Fibroblast of skin of back (primary cell): Measurements from ENCODE around the gene CIC.

Experiments
- DNase-seq: peaks from one replicate; pipeline ENCODE4 v3.0.0-alpha.2; 2013

Gene CIC

GRCh38 chr19:42244347-42245220 is 24.5 kb upstream of the CIC start:
- DNase-seq = peak; percentile 95

GRCh38 chr19:42245231-42245630 is 23.8 kb upstream of the CIC start:
- no peak for DNase-seq

DNA sequence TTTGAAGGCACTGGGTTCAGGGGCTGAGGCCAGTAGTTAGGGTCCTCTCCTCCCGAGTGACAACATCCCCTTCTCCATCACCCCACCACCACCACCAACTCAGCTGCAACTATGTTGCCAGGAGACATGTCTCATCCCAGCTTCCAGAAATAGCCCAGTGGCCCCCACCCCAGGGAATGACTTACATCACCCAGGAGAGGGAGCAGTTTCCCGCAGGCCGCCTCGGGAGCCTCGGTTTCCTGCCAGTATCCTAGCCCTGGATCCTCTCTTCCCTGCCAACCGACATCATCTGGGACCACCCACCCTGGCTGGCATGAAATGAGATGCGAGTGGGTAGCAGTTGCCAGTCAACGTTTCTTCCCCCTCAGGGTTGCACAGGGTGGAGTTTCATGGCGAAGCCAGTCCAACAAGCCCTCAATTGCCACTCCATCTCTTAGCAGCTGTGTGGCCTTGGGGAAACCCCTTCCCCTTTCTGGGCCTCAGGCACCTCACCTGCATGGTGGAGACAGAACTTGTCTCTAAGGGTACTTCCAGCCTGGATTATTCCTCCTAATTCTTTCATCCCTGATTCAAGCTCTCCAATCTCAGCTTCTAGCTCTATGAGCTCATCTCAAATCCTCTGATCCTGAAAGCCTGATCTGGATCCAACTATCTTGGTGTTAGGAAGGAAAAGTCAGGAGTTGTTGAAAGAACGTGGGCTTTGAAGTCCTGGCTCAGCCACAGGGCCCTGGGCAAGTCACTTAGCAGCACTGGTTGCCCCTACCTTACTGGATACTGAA is 22.7 kb upstream of the CIC start:
- DNase-seq = peak; percentile 86

- peak; percentile 59 for DNase-seq
Measured at GRCh38 chr19:42246922-42247639, 22.0 kb upstream of the CIC start.

DNA sequence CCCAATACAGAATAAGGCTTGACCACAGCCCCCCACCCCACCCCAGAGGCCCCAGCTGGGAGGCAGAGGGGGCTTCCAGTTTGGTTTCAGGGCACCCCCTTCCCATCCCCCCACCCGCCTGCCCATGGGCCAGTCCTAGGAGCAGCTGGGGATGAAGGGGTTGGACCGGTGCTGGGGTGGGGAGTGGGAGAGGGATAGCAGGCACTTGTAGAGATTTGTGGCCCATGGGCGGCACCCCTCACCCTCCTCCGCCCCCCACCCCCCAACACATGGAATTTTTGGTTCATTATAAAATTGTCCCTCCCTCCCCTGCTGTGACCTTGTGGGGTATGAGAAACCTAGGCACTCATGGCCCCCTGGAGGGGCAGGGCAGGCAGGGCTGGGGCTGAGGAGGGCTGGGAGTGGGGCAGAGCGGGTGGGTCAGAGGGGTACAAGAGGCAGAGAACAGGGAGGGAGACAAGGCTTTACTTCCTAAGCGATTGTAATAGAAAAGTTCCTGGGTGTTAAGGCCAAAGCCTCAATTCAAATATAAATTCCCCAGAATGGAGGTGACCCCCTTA is 21.3 kb upstream of the CIC start:
- no peak for DNase-seq

DNA sequence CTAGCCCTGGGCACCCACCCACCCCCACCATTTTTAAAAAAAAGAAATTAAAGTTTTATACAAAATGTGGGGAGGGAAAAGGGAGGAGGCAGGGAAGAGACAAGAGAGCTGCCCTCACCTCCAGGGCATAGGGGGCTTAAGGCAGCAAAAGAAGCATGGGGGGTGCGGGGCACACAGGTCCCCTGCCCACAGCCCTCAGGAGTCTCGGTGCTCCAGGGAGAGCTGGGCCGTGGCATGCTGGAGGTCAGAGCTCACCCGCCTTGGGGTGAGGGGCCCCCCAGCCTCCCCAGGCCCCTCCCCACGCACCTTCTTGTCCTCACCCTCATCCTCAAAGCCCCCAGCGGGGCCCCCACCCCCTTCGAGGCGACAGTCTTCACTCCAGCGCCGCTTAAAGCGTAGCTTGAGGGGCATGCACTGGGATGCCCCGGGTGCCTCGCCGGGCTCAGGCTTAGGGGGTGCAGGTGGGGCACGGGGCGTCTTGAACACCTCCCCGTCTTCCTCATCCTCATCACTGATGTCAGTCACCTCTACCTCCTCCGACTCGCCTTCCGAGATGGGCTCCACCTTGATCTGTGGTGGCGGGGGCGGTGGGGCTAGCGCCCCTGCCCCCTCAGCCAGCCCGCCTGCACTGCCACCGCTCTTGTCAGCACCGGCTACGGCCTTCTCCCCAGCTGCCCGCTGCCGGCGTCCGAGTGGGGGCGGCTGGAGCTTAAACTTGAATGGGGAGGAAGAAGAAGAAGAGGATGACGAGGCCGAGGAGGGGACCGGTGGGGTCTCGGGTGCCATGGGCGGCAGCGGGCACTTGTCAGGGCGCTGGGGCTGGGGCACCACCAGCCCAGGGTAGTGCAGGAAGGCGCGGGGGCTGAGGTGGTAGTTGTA is 20.5 kb upstream of the CIC start:
- DNase-seq = no peak

GRCh38 chr19:42249149-42249750 is 19.8 kb upstream of the CIC start:
- no peak for DNase-seq

DNA sequence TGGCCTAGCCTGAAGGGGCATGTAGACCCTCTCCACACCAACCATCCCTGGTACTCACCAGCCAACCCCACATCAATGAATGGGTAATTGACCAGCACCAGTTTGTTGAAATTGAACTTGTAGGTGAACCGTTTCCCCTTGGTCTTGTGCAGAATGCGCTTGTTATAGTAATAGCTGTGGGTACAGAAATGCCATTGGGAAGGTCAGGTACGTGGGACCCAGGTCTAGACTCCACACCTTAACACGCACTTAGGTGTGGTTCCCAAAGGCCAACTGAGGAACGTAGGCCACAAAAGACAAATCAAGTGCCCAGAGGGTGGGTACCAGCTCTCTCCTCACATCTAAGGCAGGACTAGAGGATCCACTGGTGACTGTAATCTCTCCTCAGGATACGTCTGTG is 19.3 kb upstream of the CIC start:
- no peak for DNase-seq

DNA sequence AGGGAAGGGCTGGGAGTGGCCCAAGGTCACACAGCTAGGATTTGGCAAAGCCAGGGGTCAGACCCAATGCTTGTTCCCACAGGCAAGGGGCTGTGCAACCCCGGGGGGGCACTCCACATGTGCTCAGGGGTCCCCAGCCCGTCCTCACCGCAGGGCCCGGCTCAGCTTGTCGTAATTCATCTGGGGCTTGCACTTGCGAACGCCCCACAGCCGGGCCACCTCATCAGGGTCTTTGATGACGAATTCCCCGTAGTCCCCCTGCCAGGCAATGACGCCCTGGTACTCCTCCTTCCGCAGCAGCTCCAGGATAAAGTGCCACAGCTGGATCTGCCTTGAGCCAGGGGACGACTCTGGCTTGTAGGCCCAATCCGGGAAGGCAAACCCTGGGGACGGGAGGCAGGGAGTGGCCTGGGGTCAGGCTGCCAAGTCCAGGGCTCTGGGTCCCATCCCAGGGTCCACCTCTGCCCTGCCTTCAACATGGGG is 18.8 kb upstream of the CIC start:
- no peak for DNase-seq

DNA sequence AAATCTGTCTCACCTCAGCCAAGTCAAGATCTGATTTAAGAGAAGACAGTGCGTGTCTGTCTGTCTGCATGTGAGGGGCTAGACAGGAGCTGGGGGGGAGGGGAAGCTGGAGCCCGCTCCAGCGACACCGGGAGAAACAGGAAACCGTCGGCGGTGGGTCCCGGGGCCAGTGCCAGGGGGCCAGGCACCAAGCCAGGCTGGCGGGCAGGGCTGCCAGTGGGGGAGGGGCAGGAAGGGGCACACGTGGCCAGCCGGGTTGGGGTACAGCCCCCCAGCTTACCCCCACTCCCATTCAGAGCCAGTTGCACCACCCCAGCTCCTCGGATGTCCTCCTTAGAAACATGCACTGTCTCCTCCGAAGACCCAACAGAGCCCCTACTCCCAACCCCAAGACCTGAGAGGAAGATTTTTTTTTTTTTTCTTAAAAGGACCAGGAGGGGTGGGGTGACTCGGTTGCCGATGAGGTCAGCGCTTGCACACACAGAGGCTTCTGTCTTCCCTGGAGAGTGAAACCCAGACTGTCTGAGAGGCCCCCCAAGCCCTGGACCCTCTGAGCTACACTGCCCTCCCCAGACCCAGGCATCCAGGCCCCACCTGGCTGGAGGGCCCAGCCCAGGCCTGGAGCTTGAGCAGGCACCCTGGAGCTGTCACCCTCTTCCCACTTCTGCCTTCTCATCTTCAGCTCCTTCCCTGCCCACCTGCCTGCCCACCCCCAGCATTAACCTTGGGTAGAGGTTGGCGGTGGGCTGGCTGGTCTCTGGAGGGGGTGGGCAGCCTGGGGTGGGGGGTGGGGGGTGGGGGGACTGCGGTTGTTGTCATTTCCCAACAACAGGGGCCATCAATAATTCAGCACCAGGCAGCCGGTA is 18.2 kb upstream of the CIC start:
- peak; percentile 58 for DNase-seq

- DNase-seq = no peak
Measured at GRCh38 chr19:42251572-42252358, 17.3 kb upstream of the CIC start.

GRCh38 chr19:42252365-42253244 is 16.4 kb upstream of the CIC start:
- no peak for DNase-seq

- DNase-seq = peak; percentile 69
Measured at GRCh38 chr19:42253245-42254088, 15.6 kb upstream of the CIC start.

DNA sequence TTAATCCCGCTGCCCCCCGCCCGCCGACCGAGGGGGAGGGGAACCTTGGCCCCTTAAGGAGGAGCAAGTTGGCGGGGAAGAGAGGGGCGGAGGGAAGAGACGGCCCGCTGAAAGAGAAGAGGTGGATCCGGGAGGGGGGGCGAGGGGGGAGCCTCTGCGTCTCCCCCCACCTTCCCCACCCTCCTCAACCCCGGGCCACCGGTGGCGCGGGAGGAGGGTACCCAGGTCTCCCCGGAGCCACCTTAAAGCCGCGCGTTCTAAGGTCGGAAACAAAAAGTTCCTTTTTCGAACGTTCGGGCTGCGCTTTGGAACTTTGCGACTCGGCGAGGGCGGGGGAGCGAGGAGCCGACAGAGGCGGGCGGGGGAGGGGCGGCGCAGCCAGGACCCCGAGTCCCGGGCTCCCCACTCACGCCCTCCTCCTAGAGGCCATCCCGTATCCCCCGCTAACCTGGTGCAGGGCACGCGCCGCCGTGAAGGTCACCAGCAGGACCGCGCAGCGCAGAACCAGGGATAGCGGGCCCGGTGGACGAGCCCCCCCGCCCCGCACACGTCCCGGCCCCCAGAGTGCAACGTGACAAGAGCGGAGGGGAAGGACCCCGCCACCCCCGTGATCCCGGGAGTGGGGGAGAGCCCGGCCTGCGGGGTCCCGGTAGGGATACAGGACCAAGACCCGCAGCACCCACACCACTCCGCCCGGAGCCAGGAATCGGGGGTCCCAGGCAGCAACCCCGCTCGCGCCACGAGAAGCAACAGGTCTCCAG is 14.8 kb upstream of the CIC start:
- DNase-seq = peak; percentile 74

DNA sequence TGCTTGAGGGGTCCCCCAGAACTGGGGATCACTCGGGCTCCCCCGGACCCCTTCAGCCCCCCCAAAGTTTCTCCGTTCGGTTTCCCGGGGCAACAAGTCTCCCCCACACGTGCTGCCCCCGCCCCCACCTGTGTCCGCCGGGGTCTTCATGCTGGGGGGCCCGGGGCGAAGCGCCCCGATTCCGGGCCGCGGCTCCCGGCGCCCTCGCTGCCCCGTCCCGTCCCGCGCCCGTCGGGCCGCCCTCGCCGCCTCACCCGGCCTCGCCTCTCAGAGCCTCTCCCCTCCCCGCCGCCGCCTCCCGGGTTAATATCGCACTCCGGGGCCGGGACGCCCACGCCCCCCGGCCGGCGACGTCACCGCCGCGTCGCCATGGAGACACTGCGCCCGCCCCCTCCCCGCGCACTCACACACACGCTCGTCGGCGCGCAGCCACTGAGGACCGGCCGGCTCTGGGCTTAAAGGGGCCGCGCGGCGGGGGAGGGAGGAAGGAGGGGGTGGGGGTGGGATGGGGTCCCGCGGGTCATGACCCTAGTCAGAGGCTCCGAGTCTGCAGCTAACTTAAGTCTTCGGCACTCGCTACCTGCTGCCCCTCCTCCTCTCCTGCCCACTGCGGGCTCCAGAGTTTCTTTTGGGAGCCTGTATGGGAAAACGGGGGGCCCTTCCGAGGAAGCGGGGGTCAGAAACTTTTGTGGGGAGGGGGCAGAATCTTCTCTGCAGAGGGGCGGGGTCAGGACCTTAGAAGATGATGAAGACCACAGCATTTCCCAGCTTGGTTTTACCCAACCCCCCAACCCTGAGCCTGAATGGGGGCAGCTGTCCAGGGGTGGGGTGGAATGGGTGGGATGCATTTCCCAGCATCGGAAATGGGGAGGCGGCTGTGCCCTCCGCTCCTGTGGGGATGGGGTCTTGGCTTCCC is 13.9 kb upstream of the CIC start, which contains the start of gene ERF:
ERF (minus strand) TSS at position 279 of the 916 bp plus-strand sequence; CDS start at position 150, 129 bp downstream.
- peak; percentile 90 for DNase-seq
